Ureter (tissue), 1 donor: Measurements from ENCODE around the gene ANKRD55. TPM values are rescaled to one million over a fixed set of nuclear protein-coding genes. Genes with fewer than 3 reads are reported as not detected.

ENCODE experiments used
- DNase-seq: peaks from one replicate; pipeline ENCODE4 v3.0.0-alpha.2; 2020; ENCODE audit warnings: low spot score
- total RNA-seq: library from RNA; stranded (reverse); gene quantifications from one replicate; pipeline ENCODE4 v1.2.4, GENCODE V29; 2023
- donor health status: DM: yes; HTN: yes; CAD: no.

The ANKRD55 gene
- total RNA-seq, 1 donor from 2014 or later: 0.34 TPM

DNA sequence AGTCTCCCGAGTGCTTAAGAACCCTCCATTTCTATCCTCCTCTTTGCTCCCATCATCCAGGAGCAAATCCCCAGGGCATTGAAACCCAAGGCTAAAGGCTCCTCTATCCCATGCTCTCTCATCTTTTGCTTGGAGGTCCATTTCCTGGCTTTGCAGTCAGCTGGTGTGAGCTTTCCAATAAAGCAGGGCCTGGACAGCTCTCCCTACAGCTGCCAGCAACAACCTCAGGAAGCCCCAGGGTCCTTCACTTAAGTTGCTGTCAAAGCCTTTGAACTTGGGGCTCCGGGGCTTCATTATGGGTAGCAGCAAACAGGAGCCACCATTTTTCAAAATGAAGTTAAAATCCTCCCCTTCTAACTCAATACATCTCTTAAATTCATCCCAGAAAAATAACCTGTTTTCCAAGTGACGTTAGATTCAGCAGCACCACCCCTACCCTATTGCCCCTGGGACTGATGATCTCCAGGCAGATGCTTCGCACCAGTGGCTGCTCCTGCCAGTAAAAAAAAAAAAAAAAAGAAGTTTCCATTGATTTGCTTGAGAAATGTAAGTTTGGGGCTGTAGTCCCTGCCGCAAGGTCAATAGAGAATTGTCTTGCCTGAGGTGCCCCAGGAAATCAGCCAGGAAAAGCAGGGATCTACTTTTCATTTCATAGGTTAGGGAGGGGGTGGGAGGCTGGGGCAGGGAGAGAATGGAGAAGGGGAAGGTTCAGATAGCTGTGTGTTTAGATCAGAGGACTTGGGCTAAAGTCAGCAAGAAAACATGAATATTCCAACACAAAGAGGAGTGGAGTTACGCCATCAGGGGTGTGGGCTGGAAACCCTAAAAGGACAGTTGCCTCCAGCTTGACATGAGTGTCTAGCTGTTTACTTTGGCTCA lies 154.6 kb downstream of the ANKRD55 start:
- DNase-seq: no peak

DNA sequence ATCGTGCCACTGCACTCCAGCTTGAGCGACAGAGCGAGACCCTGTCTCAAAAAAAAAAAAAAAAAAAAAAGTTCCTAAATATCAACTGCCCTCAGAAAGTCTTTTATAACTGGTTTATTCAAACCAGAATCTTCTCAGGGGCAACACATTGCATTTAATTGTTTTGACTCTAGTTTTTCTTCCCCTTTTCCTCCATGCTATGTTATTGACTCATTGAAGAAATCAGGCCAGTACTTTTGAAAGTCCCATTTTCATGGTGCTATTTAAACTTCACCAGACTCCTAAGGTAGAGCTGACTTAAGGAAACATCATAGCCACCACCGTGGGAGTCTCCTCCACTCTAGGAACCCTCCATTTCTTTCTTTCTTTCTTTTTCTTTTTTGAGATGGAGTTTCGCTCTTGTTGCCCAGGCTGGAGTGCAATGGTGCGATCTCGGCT lies 155.3 kb downstream of the ANKRD55 start:
- DNase-seq: no peak

DNA sequence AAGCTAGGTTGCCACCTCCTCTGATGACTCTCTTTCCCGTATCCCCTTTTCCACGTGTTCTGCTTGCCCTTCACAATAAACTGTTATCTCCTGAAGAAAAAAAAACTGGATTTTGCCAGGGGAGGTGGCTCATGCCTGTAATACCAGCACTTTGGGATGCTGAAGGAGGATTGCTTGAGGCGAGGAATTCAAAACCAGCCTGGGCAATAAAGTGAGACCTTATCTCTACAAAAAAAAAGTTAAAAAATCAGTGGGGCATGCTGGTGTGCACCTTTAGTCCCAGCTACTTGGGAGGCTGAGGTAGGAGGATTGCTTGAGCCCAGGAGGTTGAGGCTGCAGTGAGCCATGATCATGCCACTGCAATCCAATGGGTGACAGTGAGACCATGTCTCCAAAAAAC lies 156.6 kb downstream of the ANKRD55 start:
- DNase-seq: no peak

DNA sequence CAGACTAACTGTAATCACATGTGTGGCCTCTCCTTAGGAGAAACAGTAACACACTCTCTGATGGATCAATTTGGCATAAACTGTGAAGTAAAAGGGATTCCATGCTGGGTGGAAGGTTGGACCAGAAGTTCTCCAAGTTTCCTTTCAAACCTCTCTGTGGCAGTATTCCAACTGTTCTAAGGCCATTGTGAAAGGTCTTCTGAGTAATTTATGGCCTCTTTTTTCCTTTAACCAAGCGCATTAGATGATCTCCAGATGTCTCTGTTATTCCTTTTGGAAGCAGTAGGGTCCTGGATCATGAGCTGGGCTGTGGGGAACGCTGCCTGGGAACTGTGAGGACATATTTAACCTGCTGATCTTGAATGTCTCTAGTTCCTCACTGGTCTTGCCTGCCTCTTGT lies 157.8 kb downstream of the ANKRD55 start:
- DNase-seq: no peak

DNA sequence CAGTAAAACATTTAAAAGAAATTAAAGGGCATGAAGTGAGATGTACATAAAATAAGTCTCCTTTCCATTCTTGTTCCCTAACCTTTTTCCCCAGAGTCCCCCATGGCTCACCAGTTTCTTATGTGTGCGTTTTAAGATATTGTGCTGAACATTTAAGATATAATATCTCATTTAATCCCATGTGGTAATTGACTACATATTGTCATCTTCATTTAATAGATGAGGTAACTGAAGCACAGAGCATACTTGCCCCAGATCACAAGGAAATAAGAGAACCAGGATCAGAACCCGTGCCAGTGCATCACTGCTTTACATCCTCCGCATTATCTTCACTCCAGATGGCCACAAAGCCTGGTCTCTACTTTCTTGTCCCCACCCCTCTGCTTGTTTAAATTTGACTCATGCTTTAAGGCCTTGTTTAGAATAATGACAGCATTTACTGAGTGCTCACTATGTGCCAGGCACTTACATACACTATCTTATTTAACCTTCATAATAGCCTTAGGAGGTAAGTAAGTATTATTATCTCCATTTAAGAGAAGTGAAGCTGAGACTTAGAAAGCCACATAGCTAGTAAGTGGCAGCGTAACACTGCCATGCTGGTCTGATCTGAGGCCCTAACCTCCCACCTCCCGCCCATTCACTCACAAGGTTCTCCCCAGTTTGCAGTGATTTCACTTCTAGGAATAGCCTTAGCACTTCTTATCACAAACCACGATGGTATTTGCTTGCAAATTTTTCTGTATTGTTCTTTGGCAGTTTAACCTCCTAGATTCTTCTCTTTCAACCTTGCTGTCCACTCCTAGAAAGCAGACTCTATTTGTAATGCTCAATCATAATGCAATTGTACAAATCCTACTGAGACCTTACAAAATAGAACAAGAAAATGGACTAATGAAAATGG lies 160.0 kb downstream of the ANKRD55 start:
- DNase-seq: no peak

DNA sequence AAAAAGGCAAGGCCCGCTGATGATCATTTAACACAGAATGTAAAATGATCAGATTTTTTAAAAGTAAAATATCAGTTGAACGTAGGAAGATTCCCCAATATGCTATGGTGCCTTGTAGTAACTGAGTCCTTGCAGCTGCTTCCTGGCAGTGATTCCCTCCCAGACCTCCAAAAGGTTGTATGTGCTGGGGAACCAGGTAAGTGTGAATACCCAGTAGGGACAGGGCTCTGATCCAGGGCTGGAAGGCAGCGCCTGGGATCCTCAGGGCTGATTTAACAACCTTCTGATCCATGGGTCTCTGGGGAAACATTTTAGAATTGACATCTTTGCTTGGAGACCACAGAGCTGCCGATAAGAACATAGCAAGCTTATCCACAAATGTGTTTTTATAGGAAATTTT lies 161.7 kb downstream of the ANKRD55 start:
- no peak for DNase-seq

DNA sequence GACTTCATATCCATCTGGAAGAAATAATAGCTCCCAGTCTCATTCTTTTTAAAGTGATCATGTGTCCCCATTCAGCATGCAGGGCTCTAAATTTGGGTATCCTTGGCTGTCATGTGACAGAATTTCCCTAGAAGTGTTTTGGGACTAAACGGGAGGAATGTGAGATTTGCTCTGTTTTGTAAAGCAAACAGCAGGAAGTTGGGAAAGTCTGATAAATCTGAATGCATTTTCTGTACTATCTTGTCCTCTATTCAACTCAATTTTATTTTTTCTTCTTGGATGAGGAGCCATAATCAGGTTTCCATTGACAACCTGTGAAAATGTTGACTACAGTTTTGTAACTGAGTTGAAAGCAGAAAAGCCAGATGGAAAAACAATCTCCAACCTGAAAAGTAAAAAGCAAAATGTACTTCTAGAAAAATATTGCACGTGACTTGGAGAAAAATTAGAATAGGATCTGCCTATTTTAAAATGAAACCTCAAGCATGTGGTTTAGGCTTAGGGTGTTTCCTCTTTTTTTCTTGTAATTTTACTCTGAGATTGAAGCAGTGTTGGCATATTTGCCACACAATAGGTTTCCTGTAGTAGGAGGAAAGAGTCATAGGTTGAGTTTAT lies 162.2 kb downstream of the ANKRD55 start:
- no peak for DNase-seq

DNA sequence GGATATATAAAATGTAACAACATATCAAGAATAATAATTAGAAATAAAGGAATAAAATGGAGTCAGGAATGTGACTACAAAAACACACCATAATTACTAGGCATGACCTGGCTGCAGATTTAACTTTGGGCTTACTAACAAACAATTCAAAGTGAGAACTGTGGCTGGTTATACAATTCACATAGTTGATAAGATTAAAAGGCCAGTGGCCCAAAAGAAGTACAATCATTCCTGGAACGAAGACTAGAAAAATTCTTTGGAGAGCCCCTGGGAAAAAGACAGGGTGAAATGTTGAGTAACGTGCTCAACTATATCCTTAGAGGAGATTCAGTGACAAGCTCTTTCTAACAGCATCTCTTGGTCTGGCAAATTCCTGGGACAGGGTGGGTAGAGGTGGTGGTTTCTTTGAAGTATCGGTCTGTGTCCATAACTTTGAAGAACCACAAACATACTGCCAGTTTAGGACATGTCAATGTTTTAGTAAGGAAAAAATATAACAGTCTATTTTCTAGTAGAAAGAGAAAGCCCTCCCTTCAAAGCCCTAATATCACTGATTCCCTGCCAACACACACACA lies 163.4 kb downstream of the ANKRD55 start:
- DNase-seq: no peak

DNA sequence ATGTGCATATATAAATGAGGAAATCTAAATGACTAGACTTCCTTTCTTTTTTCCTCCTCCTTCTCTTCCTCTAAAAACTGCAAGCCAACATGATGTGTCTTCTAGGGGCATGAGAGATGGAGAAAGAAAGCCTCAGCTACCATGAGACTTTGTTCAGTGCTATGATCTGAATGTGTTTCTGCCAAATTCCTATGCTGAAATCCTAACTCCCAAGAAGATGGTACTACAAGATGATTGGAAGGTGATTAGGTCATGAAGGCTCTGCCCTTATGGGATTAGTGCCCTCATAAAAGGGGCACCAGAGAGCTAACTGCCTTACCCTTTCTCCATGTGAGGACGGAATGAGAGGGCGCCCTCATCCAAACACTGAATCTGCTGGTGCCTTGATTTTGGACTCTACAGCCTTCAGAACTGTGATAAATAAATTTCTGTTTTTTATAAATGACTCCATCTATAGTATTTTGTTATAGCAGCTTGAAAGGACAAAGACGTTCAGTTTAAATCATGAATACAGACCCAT lies 166.1 kb downstream of the ANKRD55 start:
- no peak for DNase-seq

DNA sequence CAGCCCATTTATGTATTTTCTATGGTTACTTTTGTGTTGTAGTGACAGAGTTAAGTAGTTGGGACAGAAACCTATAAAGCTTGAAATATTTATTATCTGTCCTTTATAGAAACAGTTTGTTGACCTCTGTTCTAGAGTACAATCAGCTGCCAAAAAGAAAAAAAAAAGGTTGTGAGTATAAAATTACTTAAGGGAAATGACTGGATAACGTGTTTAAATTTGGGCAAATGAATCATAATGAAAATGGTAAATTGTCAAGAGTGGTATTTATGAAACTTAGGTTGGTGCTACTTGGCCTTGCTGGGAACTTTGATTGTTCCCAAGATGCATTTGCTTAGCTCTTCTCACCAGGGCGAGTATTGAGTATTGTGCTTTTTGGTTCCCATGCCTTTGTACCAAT lies 168.1 kb downstream of the ANKRD55 start:
- no peak for DNase-seq

DNA sequence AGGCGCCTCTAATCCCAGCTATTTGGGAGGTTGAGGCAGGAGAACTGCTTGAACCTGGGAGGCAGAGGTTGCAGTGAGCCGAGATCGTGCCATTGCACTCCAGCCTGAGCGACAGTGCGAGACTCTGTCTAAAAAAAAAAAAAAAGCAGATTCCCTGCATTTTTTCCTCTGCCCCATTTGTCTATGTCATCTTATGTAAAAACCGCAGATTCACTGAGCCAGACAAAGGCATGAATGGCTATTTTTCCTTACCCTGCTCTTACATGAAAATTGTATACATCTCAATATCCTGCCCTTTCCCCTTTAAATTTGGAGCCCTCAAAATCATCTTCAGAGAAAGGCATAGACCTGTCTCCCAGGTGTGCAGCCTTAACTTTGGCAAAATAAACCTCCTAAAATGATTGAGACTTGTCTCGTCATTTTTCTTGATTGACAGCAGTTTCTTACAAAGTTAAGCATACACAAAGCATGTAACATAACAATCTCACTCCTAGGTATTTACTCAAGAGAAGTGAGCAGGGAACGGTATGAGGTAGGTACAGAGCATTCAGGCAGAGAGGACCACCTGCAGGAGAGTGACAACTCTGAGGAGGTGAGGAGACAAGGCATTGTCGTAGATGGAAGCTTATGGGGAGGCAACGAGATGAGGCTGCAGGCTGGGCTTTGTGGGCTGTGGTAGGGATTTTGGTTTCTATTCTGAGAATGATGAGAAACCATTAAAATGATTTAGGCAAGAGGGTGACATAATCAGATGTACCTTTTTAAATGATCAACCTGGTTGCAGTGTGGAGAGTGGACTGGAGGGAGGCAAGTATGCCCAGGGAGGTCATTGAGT lies 172.6 kb downstream of the ANKRD55 start:
- no peak for DNase-seq

DNA sequence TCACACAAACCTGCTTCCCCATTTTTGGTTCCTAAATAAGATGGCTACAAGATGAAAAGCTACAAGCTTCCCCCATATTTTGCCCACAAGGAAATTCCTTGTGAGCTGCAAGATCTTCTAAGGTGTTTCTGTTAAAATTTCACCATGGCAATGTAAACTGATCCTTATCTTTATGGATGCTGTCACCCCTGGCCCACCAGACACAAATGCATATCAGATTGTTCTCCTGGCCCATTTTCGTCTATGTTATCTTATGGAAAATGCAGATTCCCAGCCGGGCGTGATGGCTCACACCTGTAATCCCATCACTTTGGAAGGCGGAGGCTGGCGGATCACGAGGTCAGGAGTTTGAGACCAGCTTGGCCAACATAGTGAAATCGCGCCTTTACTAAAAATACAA lies 173.3 kb downstream of the ANKRD55 start:
- no peak for DNase-seq

DNA sequence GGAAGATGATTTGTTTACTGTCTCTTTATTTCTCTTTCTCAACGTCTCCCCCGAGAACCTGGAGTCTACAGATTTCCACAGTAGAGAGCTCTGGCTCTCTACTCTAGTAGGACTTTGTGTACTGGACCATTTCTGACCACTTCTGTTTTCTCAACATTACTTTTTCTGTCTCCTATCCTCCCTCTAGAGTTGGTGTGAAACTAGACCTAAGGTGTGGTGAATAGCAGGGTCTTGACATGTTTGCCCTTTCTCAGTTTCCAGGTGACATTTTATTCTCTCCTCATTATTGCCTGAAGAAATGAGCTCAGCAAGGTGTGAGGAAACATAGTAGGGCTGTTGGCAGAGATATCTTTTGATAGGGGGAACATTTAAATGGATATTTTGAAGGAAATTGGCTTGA lies 176.3 kb downstream of the ANKRD55 start:
- no peak for DNase-seq

DNA sequence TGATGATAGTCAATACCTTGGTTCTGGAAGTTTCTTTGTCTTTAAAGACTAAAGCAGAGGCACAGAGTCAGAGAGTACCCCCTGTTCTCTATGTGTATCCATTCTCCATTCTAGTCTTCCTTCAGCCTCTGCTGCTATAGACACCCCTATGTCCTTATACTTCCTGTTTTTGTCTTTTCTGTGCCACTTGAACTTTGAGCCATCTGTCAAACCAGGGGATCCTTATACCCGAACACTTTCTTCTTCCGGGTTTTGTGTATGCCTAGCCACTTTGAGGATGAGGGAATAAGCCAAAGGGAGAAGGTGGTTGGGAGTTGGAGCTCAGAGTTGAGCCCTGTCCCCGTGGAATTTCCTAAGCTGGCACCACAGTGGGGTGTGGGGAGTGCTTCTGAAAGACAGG lies 177.3 kb downstream of the ANKRD55 start:
- no peak for DNase-seq

DNA sequence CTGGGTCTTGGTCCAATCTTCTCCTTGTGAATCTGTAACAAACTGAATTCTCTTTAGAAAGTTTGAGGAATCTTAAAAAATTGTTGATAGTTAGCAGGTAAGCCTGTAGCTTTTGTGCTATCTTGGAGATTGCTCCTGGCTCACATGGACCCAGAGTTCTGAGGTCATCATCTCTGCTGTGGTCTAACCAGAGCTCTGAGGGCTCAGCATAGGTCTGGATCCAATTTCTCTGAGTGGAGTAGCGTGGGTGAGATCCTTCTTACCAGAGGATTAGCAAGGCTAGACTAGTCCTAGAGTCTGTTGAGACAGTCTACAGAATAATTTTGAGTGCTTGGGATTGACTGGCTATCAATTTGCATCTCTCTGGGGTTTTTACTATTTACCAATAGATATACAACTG lies 177.8 kb downstream of the ANKRD55 start:
- no peak for DNase-seq

DNA sequence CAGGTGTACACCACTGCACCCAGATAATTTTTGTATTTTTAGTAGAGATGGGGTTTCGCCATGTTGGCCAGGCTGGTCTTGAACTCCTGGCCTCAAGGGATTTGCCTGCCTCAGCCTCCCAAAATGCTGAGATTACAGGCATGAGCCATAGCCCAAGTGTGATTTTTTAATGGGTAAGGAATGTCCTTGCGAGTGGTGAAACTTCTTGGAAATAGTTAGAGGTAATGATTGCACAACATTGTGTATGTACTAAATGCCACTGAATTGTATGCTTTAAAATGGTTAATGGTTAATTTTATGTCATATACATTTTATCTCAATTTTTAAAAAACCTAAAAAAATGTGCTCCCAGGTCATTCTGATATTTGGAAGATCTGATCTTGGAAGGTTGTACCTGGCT lies 178.5 kb downstream of the ANKRD55 start:
- no peak for DNase-seq

DNA sequence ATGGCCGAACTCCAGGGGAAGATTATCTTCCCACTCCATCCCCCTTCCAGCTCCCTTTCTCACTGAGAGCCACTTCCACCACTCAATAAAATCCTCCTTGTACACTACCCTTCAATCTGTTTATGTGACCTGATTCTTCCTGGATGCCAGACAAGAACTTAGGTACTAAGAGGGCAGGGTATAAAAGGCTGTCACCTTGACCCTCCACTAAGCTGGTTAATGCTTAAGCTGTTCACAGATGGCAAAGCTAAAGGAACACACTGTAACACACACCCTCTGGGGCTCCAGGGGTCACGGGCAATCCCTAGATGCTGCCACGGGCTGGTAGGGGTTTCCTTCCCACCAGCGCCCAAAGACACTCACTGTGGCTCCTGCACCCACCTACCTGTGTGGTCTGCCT lies 179.8 kb downstream of the ANKRD55 start:
- no peak for DNase-seq

DNA sequence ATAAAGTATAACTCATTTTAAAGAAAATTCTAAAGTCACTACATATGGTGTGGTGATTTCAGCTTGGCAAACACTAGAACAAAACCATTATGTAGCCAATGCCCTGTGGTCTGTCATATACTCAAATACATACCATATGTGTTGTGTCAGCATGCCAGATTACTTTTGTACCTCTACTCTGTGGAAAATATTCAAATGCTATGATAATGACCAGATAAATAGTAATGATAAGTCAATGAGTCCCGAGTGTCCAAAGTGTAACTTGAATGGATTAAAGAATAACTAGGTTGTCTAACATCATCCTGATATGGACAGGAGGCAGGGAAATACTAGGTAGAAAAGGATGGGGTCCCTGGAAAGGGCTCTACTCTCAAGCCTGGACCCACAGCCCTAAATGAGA lies 180.4 kb downstream of the ANKRD55 start:
- no peak for DNase-seq

DNA sequence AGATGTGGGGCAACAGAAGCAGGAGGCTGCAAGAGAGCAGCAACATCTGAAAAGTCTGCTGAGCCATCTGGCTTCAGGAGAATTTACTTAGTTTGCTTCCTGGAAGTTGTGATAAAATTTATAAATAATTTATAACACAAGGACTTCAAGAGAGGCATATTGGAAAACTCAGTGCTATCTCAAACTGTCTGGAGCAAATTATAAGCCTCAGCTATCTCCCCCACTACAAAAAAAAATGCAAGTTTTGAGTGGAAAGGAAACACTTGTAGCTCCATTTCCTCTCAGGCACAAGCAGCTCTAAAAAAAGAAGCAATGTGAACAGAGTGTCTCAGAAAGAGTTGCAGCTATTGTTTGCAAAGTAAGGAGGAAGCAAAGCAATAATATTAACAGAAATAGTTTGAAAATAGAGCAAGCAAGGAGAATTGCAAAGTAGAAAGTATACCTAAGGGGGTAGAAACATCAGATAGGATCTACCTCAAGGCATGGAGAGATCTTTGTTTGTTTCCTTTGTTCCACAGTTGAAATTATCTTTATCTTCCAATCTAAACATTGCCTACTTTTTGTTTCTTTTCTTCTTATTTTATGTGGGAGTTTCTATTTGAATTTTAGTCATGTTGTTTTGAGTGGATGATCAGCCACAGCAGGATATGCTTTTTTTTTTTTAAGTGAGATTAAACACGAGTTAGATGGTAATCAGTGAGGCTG lies 182.4 kb downstream of the ANKRD55 start:
- DNase-seq: no peak
